ENCODE results near the gene SALL1.
A peak's percentile ranks its signal among the peaks of the same experiment; 100 is the strongest.

The SALL1 gene

GRCh38 chr16:51139568-51139967 lies 11.5 kb downstream of the SALL1 start:
- no peak for DNase-seq

GRCh38 chr16:51138178-51138577 lies 12.9 kb downstream of the SALL1 start:
- DNase-seq: no peak

GRCh38 chr16:51137097-51137496 lies 14.0 kb downstream of the SALL1 start:
- DNase-seq: no peak

DNA sequence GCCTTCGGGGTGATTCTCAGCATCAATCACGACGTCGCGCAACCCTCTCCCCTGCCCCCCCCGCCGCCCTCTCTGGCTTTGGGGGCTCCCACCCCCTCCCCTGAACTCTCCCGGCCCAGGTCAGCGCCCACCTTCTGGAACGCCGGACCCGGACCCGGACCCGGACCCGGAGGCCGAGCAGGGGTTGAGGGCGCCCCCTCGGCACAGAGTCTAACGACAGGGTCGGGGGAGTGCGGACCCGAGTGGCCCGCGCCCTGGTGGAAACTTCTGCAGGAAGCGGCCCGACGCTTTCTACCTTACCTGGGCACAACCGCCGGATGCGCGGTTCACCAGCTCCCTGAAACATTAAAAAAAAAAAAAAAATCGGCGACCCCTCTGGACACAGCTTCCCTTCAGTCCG lies 16.2 kb downstream of the SALL1 start:
- DNase-seq: no peak

DNA sequence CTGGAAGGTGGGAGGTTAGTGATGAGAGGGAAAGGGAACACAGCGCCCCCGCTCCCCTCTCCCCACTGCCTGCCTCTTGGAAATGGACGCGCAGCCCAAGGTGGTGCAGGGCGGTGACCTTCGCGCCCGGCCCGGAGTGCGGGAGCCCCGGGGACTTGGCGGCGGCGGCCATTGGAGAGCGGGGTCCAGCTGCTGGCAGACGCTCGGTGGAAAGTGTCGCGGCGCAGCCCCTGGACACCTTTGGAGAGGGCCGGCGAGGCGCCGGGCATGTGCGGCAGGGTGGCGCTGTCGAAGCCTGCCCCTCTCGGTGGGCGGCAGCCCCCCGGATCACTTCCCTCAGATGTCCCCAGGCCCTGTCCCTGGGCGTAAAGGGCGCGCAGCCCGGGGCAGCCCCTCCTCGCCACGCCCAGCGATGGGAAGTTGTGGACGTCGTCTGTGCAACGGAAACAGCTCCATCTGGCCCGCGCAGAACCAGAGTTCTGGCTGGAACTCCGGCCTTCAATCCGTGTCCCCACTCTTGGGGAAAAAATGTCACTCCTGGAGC lies 16.7 kb downstream of the SALL1 start:
- DNase-seq: no peak

GRCh38 chr16:51133688-51134087 lies 17.4 kb downstream of the SALL1 start:
- DNase-seq: no peak

GRCh38 chr16:51133183-51133582 lies 17.9 kb downstream of the SALL1 start:
- no peak for DNase-seq

DNA sequence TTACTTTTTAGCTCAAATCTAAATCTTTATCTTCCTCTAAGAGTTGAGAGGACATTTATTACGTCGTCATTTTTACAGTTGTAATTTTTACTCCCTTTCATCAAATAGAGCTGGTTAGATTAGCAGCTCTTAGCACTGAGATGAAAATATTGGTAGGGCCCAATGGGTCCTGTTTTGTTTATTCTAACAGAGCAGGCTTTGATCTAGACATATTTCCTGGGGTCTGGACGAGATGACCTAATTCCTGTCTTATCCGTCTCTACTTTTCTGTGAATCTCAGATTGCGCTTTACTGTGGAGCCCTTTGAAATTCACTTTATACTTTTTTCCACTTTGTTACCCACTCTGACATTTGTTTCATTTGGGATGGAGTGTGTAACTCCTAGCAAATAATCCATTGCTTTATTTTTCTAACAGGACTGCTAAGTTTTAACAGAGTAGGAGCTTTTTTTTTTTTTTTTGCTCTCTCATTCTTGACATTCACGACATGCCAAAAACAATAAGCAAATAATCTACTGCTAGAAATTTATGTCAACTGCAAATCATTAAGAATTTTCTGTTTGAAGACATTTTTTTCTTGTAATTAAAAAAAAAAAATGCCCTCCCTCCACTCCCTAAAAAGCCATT lies 18.5 kb downstream of the SALL1 start:
- DNase-seq: no peak

- DNase-seq: no peak
These were observed 19.5 kb downstream of the SALL1 start for GRCh38 chr16:51131619-51132018.

DNA sequence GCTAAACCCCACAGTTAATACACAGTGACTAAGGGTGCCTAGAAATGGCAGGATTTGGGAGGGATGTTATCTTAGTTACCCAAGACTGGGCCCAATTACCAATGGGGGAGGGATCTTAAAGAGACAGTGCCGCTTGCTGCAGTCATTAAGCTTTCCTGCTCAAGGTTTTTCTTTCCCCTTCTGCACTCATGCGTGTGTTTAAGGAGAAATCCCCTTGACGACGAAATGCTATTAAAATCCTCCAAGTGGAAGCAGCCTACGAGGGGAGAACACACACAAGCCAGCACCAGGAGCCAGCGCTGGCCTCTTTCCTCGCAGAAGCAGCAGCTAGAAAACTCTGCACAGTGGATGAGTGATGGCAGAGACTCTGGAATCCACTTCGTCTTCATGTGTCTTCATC lies 22.0 kb downstream of the SALL1 start:
- DNase-seq: no peak

GRCh38 chr16:51125992-51126391 lies 25.1 kb downstream of the SALL1 start:
- no peak for DNase-seq

DNA sequence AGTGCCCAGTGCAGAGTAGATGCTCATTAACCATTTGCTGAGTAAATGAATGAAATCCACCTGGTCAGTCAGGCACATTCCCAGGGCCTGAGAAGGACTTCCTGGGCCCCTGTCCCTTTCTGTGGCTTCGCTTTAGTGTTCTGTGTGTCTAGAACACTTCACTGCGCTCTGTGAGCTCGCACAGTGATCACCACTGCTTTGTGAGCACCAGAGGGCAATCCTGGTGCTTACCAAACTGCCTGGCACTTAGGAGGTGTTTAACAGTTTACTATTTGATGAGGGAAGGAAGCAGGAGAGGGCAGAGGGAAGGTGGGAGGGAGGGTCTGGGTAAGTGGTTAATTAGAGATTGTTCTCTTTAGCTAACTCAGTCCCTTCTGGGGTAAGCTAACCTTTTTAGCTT lies 26.2 kb downstream of the SALL1 start:
- no peak for DNase-seq

- DNase-seq: no peak
These were observed 29.2 kb downstream of the SALL1 start for GRCh38 chr16:51121850-51122249.

DNA sequence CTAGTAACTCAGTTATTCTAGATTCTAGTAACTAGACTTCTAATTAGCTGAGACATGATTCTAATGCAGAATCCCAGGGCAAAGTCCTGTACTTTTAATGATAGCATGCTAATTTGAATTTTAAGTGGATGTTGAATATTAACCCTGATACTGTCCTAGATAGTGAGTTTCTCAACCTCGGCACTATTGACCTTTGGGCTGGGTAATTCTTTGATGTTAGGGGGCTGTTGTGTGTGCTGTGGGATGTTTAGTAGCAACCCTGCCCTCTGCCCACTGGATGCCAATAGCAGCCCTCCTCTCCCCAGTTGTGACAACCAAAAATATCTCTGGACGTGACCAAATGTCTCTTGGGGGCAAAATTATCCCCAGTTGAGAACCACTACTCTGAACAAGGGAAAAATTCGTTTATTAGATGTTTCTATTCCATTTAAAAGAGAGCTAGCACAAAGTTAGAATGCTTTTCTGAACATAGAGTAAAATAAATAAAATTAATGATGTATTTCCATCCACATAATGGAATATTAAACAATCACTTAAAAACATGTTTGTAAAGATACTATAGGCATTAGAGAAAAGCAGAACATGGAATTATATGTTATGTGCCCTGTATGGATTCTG lies 30.2 kb downstream of the SALL1 start:
- no peak for DNase-seq

- no peak for DNase-seq
These were observed 30.9 kb downstream of the SALL1 start for GRCh38 chr16:51119973-51120729.

- no peak for DNase-seq
These were observed 31.5 kb downstream of the SALL1 start for GRCh38 chr16:51119556-51119955.

DNA sequence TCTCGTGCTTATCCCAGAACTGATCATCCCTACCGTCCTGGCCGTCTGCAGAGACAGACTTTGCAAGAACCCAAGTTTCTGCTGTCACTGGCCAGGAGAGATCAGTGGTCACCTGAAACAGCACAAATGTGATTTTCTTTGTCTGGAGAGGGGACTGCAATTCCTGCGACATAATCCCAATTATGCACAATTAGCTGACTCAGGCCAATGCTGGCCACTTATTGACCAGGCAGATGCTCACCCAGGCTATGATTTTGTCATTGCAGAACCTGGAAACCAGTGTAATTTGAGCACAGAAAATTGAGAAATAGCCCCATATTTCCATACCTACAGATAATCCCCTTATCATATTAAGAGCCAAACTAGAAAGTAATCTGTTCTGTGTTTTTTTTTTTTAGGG lies 34.7 kb downstream of the SALL1 start:
- DNase-seq: no peak

DNA sequence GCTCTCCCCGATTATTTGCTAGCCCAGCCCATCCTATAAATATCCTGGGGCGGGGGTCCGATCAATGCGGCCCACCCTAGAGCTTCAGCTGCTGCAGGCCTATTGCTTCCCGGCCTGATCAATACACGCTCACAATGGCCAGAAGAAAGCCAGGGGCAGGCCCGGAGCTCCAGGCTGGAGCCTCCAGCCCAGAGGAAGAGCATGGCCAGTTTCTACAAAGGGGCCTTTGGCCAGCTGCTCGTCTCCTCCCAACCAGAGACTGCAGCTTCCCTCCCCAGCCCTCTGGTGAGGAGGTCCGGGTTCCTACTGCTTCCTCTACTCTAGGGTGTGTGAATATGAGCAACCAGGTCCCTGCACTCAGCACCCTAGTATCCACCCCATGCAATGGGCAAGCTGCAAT lies 36.7 kb downstream of the SALL1 start:
- no peak for DNase-seq

DNA sequence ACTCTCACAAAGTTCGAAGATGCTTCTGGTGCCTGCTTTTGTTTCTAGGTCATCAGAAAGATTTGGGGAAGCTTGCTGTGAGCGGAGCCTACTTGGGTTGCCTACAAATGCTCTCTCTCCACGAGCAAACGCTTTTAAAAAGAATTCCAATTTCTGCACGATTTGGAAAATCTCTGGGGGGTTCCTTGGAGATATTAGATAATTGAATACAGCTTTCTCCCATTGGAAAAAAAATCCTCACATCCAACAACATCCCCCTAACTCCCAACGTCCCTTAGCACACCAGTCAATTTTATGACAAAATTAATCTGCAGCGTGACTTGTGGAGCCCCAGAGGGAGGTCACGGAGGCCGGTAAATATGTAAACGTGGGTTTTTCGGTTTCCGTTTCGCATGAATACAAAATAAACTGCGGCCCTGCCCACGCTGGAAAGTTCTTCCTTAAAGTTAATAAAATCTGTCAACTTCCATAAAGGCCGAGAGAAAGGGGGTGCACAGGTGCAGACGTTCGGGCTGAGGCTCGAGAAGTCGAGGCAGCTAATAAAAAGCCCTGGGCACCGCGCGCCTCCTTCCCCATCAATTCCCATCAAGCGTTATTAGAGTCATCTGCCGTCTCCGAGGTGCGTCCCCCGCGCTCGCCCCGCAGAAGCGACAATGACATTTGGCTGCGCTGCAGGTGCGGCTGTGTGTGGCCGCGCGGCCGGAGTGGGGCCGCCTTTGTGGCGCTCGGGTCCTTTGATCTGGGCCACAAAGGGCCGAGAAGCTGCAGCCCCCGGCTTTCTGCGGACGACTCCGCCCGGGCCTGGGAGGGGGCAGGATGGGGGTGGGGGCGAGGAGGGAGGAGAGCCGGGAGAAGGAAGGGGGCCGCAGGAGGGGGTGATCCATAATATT lies 37.6 kb downstream of the SALL1 start:
- peak in 2 of 3 donors; percentile 4 to 12 for DNase-seq

- no peak for DNase-seq
These were observed 38.7 kb downstream of the SALL1 start for GRCh38 chr16:51112323-51112722.

- DNase-seq: no peak
These were observed 39.3 kb downstream of the SALL1 start for GRCh38 chr16:51111759-51112158.

DNA sequence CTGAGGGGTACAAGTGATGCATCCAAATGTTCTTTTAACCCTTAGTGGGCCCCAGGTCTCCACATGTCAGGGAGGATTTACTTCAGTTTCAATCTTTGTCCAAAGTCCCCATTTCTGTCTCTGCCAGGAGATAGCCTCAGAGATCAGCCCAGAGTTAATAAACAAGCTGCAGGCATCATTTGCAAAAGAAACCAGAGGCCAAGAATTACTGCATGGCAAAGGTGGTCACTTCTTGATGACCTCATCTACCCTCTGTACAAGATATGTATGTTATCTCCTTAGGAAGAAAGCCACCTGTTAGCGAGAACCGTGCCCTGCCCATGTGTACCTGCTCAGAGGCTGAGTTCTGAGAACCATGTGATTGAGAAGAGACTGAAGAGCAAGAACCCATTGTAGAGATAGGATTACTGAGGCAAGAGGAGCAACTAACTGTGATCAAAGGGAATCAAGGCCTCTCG lies 40.3 kb downstream of the SALL1 start:
- DNase-seq: no peak

DNA sequence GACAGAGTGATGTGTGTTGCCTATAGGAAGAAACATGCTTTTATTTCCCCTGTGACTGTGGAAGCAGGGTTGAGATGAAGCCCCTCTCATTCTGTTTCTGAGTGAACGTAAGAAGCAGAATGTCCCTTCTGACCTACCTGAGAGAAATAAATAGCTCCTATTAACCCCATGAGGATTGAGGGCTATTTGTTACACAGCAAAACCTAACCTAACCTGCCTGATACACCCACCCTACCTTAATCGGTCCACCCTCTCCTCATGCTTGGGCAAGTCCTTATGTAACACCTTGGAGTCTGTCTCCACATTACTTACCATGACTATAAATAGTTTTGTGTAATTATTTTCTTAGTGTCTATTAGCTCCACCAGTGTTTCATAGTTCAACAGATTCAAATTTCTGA lies 41.9 kb downstream of the SALL1 start:
- DNase-seq: no peak

Measured in suppressor macrophage treated with lipopolysaccharide for 1 hour (primary cell).